ENCODE results near the gene CYP2D6. TPM values are rescaled to one million over a fixed set of nuclear protein-coding genes. Genes with fewer than 3 reads are reported as not detected.

CYP2D6 gene
- total RNA-seq, 1 experiment from 2014 or later, result 6.7 TPM

GRCh38 chr22:42077486-42078125, 53.0 kb downstream of the CYP2D6 start:
- no TSS peak for BruUV-seq (replicated peaks)
- Histone ChIP-seq H3K27me3 (ENCODE audit: insufficient read depth, low read depth) (no peaks in the 10 kb centered on the region), H3K36me3 (ENCODE audit: low read depth) (no peaks in the 10 kb centered on the region), H3K9me3 (ENCODE audit: insufficient read depth, low read depth) (no peaks in the 10 kb centered on the region; the same call in 1 of the 2 replicates), H3K4me1 (replicated peaks; ENCODE audit: insufficient read depth) (peaks cover 14% of the 10 kb centered on the region), H3F3A (ENCODE audit: insufficient read depth, low read depth) (peaks cover 4% of the 10 kb centered on the region; the same call in 1 of the 2 replicates), H3K4me3 (no peak overlapping the region), H3K4me2 (no peak overlapping the region), H4K20me1 (ENCODE audit: insufficient read depth) (no peaks in the 10 kb centered on the region), H3K9me2 (ENCODE audit: insufficient read depth) (no peaks in the 10 kb centered on the region), H3K27ac (no peak overlapping the region), H3K79me2 (ENCODE audit: low read depth) (peaks cover 19% of the 10 kb centered on the region), H2AFZ (no peak overlapping the region)
- CTCF ChIA-PET, result no interaction called here
- TF ChIP-seq EZH2 (IDR thresholded peaks at IDR 0.05; ENCODE audit: low read depth), result no peak
- no peak for TF ChIP-seq CTCF (conservative IDR thresholded peaks at IDR 0.05)
- DNase-seq, result no peak
- POLR2A ChIA-PET (ENCODE audit: unreplicated experiment), result no interaction called here
- intact Hi-C loops (cut with micrococcal nuclease; ENCODE audit: unreplicated experiment), result loop anchor here (10.0 kb wide), 1 partner anchor 133 kb away; the partner anchor contains the start of gene CENPM

DNA sequence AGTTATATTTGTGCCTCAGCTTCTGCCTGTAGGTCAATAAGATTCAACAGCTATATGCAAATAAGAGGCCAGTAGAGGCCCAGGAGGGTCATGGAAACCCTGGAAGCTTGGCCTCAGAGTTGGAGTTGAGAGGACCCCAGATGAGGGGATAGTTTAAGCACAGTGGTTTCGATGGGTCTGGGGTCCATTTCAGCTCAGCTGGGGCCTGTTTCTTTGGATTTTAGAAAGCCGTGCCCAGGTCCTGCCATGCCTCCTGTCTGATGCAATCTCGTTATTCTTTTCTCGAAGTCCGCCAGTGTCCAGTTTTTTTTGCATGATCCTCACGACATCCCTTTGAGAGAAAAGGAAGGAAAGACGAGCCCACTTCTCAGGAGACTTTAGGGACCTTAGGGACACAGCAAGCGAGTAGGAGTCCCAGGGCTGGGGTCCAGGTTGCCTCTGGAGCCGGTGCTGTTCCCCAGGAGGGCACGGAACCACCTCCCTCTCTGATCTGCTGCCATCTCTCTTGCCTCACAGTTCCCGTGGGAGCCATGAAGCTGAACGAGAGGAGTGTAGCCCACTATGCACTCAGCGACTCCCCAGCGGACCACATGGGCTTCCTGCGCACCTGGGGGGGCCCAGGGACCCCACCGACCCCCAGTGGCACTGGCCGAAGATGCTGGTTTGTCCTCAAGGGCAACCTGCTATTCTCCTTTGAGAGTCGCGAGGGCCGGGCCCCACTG, 53.7 kb downstream of the CYP2D6 start:
- H2AFZ ChIP-seq, result no peak overlapping the region
- CTCF ChIA-PET, result no interaction called here
- BruUV-seq (replicated peaks), result no TSS peak
- H3K4me3 ChIP-seq, result no peak overlapping the region
- no peak overlapping the region for H3K4me2 ChIP-seq
- intact Hi-C loops (cut with micrococcal nuclease; ENCODE audit: unreplicated experiment), result loop anchor here (10.0 kb wide), 1 partner anchor 132 kb away; the partner anchor contains the start of gene CENPM
- POLR2A ChIA-PET (ENCODE audit: unreplicated experiment), result interaction anchor here (0.6 kb wide), 1 partner anchor 379 kb away, joined by 14 read pairs; no protein-coding TSS in a partner anchor
- H3K27me3 ChIP-seq (ENCODE audit: insufficient read depth, low read depth), result no peaks in the 10 kb centered on the region
- H3K27ac ChIP-seq, result no peak overlapping the region
- H3K9me2 ChIP-seq (ENCODE audit: insufficient read depth), result no peaks in the 10 kb centered on the region
- TF ChIP-seq EZH2 (IDR thresholded peaks at IDR 0.05; ENCODE audit: low read depth) (no peak), CTCF (conservative IDR thresholded peaks at IDR 0.05) (no peak)
- H3K4me1 ChIP-seq (replicated peaks; ENCODE audit: insufficient read depth), result peaks cover 14% of the 10 kb centered on the region
- H3K9me3 ChIP-seq (ENCODE audit: insufficient read depth, low read depth), result no peaks in the 10 kb centered on the region; the same call in 1 of the 2 replicates
- H4K20me1 ChIP-seq (ENCODE audit: insufficient read depth), result no peaks in the 10 kb centered on the region
- H3F3A ChIP-seq (ENCODE audit: insufficient read depth, low read depth), result peaks cover 4% of the 10 kb centered on the region; the same call in 1 of the 2 replicates
- peaks cover 19% of the 10 kb centered on the region for H3K79me2 ChIP-seq (ENCODE audit: low read depth)
- H3K36me3 ChIP-seq (ENCODE audit: low read depth), result no peaks in the 10 kb centered on the region
- DNase-seq, result no peak

Other genes with a start within 250 kb of the CYP2D6 start
- 2.3 and 4.3 TPM in 2 replicates for gene SHISA8, start 215.7 kb downstream of the CYP2D6 start, total RNA-seq (2021)
- 2.7 and 4.0 TPM in 2 replicates for gene TNFRSF13C, start 204.0 kb downstream of the CYP2D6 start, total RNA-seq (2021)
- gene CENPM, start 183.7 kb downstream of the CYP2D6 start, total RNA-seq (2021), result 42.0 and 53.8 TPM in 2 replicates
- 1.2 and 1.5 TPM in 2 replicates for gene SEPTIN3, start 161.4 kb downstream of the CYP2D6 start, total RNA-seq (2021)
- 7.1 and 12.2 TPM in 2 replicates for gene WBP2NL, start 132.0 kb downstream of the CYP2D6 start, total RNA-seq (2021)
- gene NAGA, start 60.0 kb downstream of the CYP2D6 start, total RNA-seq (2021), result 13.8 and 15.9 TPM in 2 replicates
- 4.5 TPM in 2 replicates for gene PHETA2, start 56.6 kb downstream of the CYP2D6 start, total RNA-seq (2021)
- gene SMDT1, start 51.1 kb downstream of the CYP2D6 start, total RNA-seq (2021), result 55.3 and 72.8 TPM in 2 replicates
- 71.5 and 84.9 TPM in 2 replicates for gene NDUFA6, start 40.0 kb downstream of the CYP2D6 start, total RNA-seq (2021)
- gene TCF20, start 139.8 kb upstream of the CYP2D6 start, total RNA-seq (2021), result 79.1 and 85.1 TPM in 2 replicates